NCI-H2196 treated with DMSO at 0.1 percent for 48 hours (cell line): ENCODE measurements around the gene TMEM8B.

Experiments
- DNase-seq: peaks from one replicate; lab custom pipeline; 2025; ENCODE audit not compliant: unreplicated experiment; lab: John Stamatoyannopoulos, UW

The TMEM8B gene

GRCh38 chr9:35829084-35829763 lies at the start of gene TMEM8B:
Gene TMEM8B, plus strand, starts transcription at chr9:35829228. Its CDS starts 220 bp downstream, at chr9:35829448.
- DNase-seq, result peak; percentile 65

- no peak for DNase-seq
Measured at GRCh38 chr9:35781066-35781465, 48.0 kb upstream of the TMEM8B start.

- no peak for DNase-seq
Measured at GRCh38 chr9:35783418-35783817, 45.6 kb upstream of the TMEM8B start.

- DNase-seq, result no peak
Measured at GRCh38 chr9:35789541-35789940, 39.5 kb upstream of the TMEM8B start.

GRCh38 chr9:35790025-35790384 lies 39.0 kb upstream of the TMEM8B start:
- DNase-seq, result no peak

- peak; percentile 80 for DNase-seq
Measured at GRCh38 chr9:35790385-35791296, 38.4 kb upstream of the TMEM8B start.

- DNase-seq, result no peak
Measured at GRCh38 chr9:35791297-35791921, 37.6 kb upstream of the TMEM8B start, which contains the start of gene NPR2. Gene NPR2, plus strand, starts transcription at chr9:35791591. Its CDS starts 818 bp downstream, at chr9:35792409.

GRCh38 chr9:35792024-35792813 lies 36.8 kb upstream of the TMEM8B start:
- no peak for DNase-seq

- no peak for DNase-seq
Measured at GRCh38 chr9:35792826-35793225, 36.2 kb upstream of the TMEM8B start.

GRCh38 chr9:35793461-35793860 lies 35.6 kb upstream of the TMEM8B start:
- DNase-seq, result no peak

GRCh38 chr9:35795695-35796094 lies 33.3 kb upstream of the TMEM8B start:
- no peak for DNase-seq

GRCh38 chr9:35797311-35798109 lies 31.5 kb upstream of the TMEM8B start:
- DNase-seq, result no peak

- DNase-seq, result no peak
Measured at GRCh38 chr9:35798658-35799374, 30.2 kb upstream of the TMEM8B start.

GRCh38 chr9:35800530-35800929 lies 28.5 kb upstream of the TMEM8B start:
- DNase-seq, result no peak

GRCh38 chr9:35801328-35802128 lies 27.5 kb upstream of the TMEM8B start:
- no peak for DNase-seq

GRCh38 chr9:35806101-35806500 lies 22.9 kb upstream of the TMEM8B start:
- DNase-seq, result no peak

GRCh38 chr9:35808433-35808832 lies 20.6 kb upstream of the TMEM8B start:
- DNase-seq, result no peak

- no peak for DNase-seq
Measured at GRCh38 chr9:35810122-35810521, 18.9 kb upstream of the TMEM8B start.
